K562 (cell line): ENCODE data around the gene LGALS7B. TPM values are rescaled to one million over a fixed set of nuclear protein-coding genes. Genes with fewer than 3 reads are reported as not detected.

Source experiments
- AFF1 ChIP-seq, 2 experiments: fragments of 450-650 bp; IDR thresholded peaks; 2 replicates each; pipeline ENCODE4 v1.6.1; 2018; ENCODE audit warnings: mild to moderate bottlenecking in 2 of 2, low read depth in 1 of 2; ENCODE audit not compliant: partially characterized antibody in 2 of 2
- ATF7 ChIP-seq: fragments of 450-650 bp; IDR thresholded peaks from 2 replicates; pipeline ENCODE4 v1.7.1; 2014; ENCODE audit warnings: mild to moderate bottlenecking, moderate library complexity
- CEBPG ChIP-seq, 3 experiments: fragments of 200-800 bp in 1 of 3; sonication (Bioruptor generic) in 1 of 3; sonication (generic) in 1 of 3; formaldehyde crosslinking in 1 of 3; IDR thresholded peaks in 2 of 3; conservative IDR thresholded peaks in 1 of 3; 2 replicates each; pipeline versions ENCODE4 v1.6.1 to v1.8.0; 2016 to 2022; ENCODE audit warnings: missing compliant biosample characterization in 2 of 3, missing genetic modification characterization in 2 of 3, mild to moderate bottlenecking in 1 of 3, missing genetic modification reagents in 1 of 3
- CTBP1 ChIP-seq: fragments of 450-650 bp; IDR thresholded peaks from 2 replicates; pipeline ENCODE4 v1.6.1; 2016; ENCODE audit warnings: borderline replicate concordance
- DLX4 ChIP-seq: fragments of 250-450 bp; sonication (Bioruptor Pico); IDR thresholded peaks from 2 replicates; pipeline ENCODE4 v1.6.1; 2021; ENCODE audit warnings: mild to moderate bottlenecking
- GABPB1 ChIP-seq: sonication (generic); formaldehyde crosslinking; IDR thresholded peaks from 2 replicates; pipeline ENCODE4 v1.8.0; 2022; ENCODE audit warnings: mild to moderate bottlenecking, missing genetic modification reagents
- HDAC1 ChIP-seq, 2 experiments: fragments of 450-650 bp; IDR thresholded peaks; 2 replicates each; pipeline ENCODE4 v1.6.1; 2016 to 2017; ENCODE audit warnings: inconsistent platforms in 1 of 2, mild to moderate bottlenecking in 1 of 2, moderate library complexity in 1 of 2
- HDAC2 ChIP-seq: fragments of 450-650 bp; IDR thresholded peaks from 2 replicates; pipeline ENCODE4 v1.6.1; 2016; ENCODE audit warnings: mild to moderate bottlenecking
- MTA2 ChIP-seq: fragments of 450-650 bp; IDR thresholded peaks from 2 replicates; pipeline ENCODE4 v1.6.1; 2016; ENCODE audit warnings: low read depth
- NCOR1 ChIP-seq: fragments of 450-650 bp; IDR thresholded peaks from 2 replicates; pipeline ENCODE4 v1.6.1; 2016; ENCODE audit warnings: mild to moderate bottlenecking, moderate library complexity
- PML ChIP-seq: IDR thresholded peaks from 2 replicates; pipeline ENCODE4 v1.6.1; 2012; ENCODE audit warnings: low read length, inconsistent platforms
- RCOR1 ChIP-seq, 2 experiments: IDR thresholded peaks; 2 replicates each; pipeline ENCODE4 v1.6.1; 2012; ENCODE audit warnings: low read depth in 2 of 2, low read length in 2 of 2, borderline replicate concordance in 1 of 2, improper control_type of control experiment in 1 of 2
- SPI1 ChIP-seq: IDR thresholded peaks from 2 replicates; pipeline ENCODE4 v1.6.1; 2011; ENCODE audit warnings: low read depth, low read length, control low read depth, borderline replicate concordance
- TBP ChIP-seq: optimal IDR thresholded peaks from 2 replicates; pipeline ENCODE3; 2011; ENCODE audit warnings: low read depth, low read length, improper control_type of control experiment
- ZNF398 ChIP-seq: fragments of 250-450 bp; sonication (Bioruptor Pico); IDR thresholded peaks from 2 replicates; pipeline ENCODE4 v1.8.0; 2021; ENCODE audit warnings: moderate library complexity, mild to moderate bottlenecking, inconsistent platforms
- ZNF444 ChIP-seq: fragments of 250-450 bp; sonication (Bioruptor Pico); IDR thresholded peaks from 2 replicates; pipeline ENCODE4 v1.4.0; 2020; ENCODE audit warnings: mild to moderate bottlenecking, moderate library complexity
- ZNF75A ChIP-seq: fragments of 450-650 bp; formaldehyde crosslinking; IDR thresholded peaks from 2 replicates; pipeline ENCODE4 v1.4.0; 2020; ENCODE audit warnings: mild to moderate bottlenecking
- polyA plus RNA-seq, 8 experiments: library from polyadenylated mRNA; depleted of rRNA in 4 of 8; stranded (reverse) in 5 of 8; unstranded in 3 of 8; fragments of >200 nt; fragmentation: Nextera tagmentation in 2 of 8; fragmentation: Illumina TruSeq in 1 of 8; extraction: Ambion mirVana in 2 of 8; extraction: Trizol in 1 of 8; gene quantifications; 2 replicates each; pipeline versions ENCODE4 v1.2.1 to v1.2.3, GENCODE V29; 2011 to 2014; ENCODE audit warnings: inconsistent platforms in 1 of 8, missing spikeins in 1 of 8
- total RNA-seq, 7 experiments: library from RNA; depleted of rRNA in 6 of 7; stranded (reverse); fragments of >200 nt in 6 of 7; fragmentation: Illumina TruSeq in 2 of 7; extraction: Trizol in 2 of 7; gene quantifications; 2 replicates each; pipeline versions ENCODE4 v1.2.1 to v1.2.3, GENCODE V29; 2011 to 2021; ENCODE audit warnings: low replicate concordance in 1 of 7
- TF ChIP-seq, protein P1 (sequence below): fragments of 200-800 bp; sonication (Bioruptor generic); IDR thresholded peaks from 2 replicates; pipeline ENCODE4 v1.6.1; 2017; ENCODE audit warnings: missing genetic modification characterization, missing compliant biosample characterization
- TF ChIP-seq, protein P2 (sequence below), 2 experiments: fragments of 450-650 bp in 1 of 2; sonication (generic) in 1 of 2; formaldehyde crosslinking in 1 of 2; IDR thresholded peaks in 1 of 2; conservative IDR thresholded peaks in 1 of 2; 2 replicates each; pipeline versions ENCODE4 v1.6.1 to v1.8.1; 2016 to 2023; ENCODE audit warnings: mild to moderate bottlenecking in 2 of 2, moderate library complexity in 2 of 2, inconsistent platforms in 1 of 2, missing genetic modification reagents in 1 of 2

Gene LGALS7B
- total and polyA plus RNA-seq, 9 of the 15 experiments (the other 6 are each of a cell fraction or from before 2014, with no cell fraction given), result not detected

DNA sequence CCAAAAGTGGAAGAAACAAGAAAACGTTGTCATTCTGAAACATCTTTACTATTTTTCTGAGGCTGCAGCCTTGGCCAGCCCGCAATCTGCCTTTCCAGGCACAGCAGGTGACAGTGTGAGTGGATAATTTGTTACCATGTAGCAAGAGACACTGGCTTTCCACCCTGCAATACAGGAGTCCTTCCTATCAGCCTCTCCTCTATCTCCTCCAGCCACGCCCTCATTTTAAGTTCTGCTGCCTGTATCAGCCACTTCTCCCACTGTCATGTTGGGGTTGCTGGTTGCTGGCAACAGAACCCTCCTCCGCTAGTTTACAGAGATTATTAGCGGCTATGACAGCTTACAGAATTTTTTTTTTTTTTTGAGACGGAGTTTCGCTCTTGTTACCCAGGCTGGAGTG, 7.9 kb upstream of the LGALS7B start (continued):
- TF ChIP-seq AFF1 (IDR thresholded peaks at IDR 0.05; ENCODE audit: low read depth in 1 of 2, partially characterized antibody in 2 of 2), result no peak
- TF ChIP-seq PML, result peak; percentile 31; the same call in 1 of the 2 replicates
- peak; percentile 65; the same call in 1 of the 2 replicates for TF ChIP-seq CTBP1
- TF ChIP-seq ATF7, result peak; percentile 46; the same call in 1 of the 2 replicates
- no peak for TF ChIP-seq DLX4 (CRISPR knock-in tag)
- TF ChIP-seq GABPB1 (CRISPR knock-in tag), result peak; percentile 16; the same call in 1 of the 2 replicates
- TF ChIP-seq ZNF398 (CRISPR knock-in tag), result no peak
- TF ChIP-seq MTA2, result peak; percentile 68
- TF ChIP-seq RCOR1 (IDR thresholded peaks at IDR 0.05; ENCODE audit: borderline replicate concordance in 1 of 2, low read depth in 2 of 2, low read length in 2 of 2), result peak in 1 of 2 experiments; percentile 79; a peak in 2 of 4 replicates
- peak; percentile 11 for TF ChIP-seq TBP
- TF ChIP-seq SPI1, result 0 out of 2 replicates have a peak, but pooled peaks have one; percentile 27
- TF ChIP-seq, protein P1, sequence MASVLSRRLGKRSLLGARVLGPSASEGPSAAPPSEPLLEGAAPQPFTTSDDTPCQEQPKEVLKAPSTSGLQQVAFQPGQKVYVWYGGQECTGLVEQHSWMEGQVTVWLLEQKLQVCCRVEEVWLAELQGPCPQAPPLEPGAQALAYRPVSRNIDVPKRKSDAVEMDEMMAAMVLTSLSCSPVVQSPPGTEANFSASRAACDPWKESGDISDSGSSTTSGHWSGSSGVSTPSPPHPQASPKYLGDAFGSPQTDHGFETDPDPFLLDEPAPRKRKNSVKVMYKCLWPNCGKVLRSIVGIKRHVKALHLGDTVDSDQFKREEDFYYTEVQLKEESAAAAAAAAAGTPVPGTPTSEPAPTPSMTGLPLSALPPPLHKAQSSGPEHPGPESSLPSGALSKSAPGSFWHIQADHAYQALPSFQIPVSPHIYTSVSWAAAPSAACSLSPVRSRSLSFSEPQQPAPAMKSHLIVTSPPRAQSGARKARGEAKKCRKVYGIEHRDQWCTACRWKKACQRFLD (CRISPR knock-in tag), result no peak; the same call in 1 of the 2 replicates
- no peak for TF ChIP-seq CEBPG (CRISPR knock-in tag; IDR thresholded peaks at IDR 0.05)
- TF ChIP-seq CEBPG (tag; conservative IDR thresholded peaks at IDR 0.05 in 1 of 2, IDR thresholded peaks at IDR 0.05 in 1 of 2), result 0 out of 4 replicates have a peak, but pooled peaks of 1 of the 2 experiments have one; percentile 36
- TF ChIP-seq ZNF75A (CRISPR knock-in tag), result 0 out of 2 replicates have a peak, but pooled peaks have one; percentile 19
- peak in 1 of 2 experiments; percentile 54; a peak in 2 of 4 replicates for TF ChIP-seq HDAC1 (IDR thresholded peaks at IDR 0.05)
- peak; percentile 72 for TF ChIP-seq NCOR1
- TF ChIP-seq, protein P2, sequence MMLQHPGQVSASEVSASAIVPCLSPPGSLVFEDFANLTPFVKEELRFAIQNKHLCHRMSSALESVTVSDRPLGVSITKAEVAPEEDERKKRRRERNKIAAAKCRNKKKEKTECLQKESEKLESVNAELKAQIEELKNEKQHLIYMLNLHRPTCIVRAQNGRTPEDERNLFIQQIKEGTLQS (IDR thresholded peaks at IDR 0.05), result no peak
- TF ChIP-seq, protein P2 (CRISPR knock-in tag; conservative IDR thresholded peaks at IDR 0.05), result no peak
- peak; percentile 42; the same call in 1 of the 2 replicates for TF ChIP-seq HDAC2
- no peak for TF ChIP-seq ZNF444
